SK-N-SH treated with all-trans-retinoic acid at 6 μM for 48 hours (cell line): Measurements from ENCODE around the gene TENT4B.

ENCODE experiments used
- ATAC-seq: fragments of 200-7000 bp; cut with Tn5 transposase; 3 replicates; pipeline ENCODE4 v1.9.1; 2020; ENCODE audit warnings: mild to moderate bottlenecking, moderate library complexity
- ARNTL ChIP-seq: fragments of 450-650 bp; formaldehyde crosslinking; IDR thresholded peaks from 2 replicates; pipeline ENCODE4 v1.5.0; 2020; ENCODE audit warnings: low read depth, mild to moderate bottlenecking, moderate library complexity, borderline replicate concordance
- BACH2 ChIP-seq: fragments of 250-450 bp; sonication (Bioruptor Pico); IDR thresholded peaks from 2 replicates; pipeline ENCODE4 v1.9.0; 2021; ENCODE audit warnings: mild to moderate bottlenecking, borderline replicate concordance
- CREB5 ChIP-seq: fragments of 250-450 bp; sonication (Bioruptor Pico); IDR thresholded peaks from 2 replicates; pipeline ENCODE4 v1.5.1; 2020; ENCODE audit warnings: low read depth, mild to moderate bottlenecking, moderate library complexity
- CSRNP3 ChIP-seq: fragments of 250-450 bp; sonication (Bioruptor Pico); IDR thresholded peaks from 2 replicates; pipeline ENCODE4 v1.5.1; 2021; ENCODE audit warnings: mild to moderate bottlenecking, moderate library complexity
- ESRRG ChIP-seq: fragments of 250-450 bp; sonication (Bioruptor Pico); IDR thresholded peaks from 2 replicates; pipeline ENCODE4 v1.6.1; 2021; ENCODE audit warnings: mild to moderate bottlenecking
- GLIS3 ChIP-seq: fragments of 250-450 bp; sonication (Bioruptor Pico); IDR thresholded peaks from 2 replicates; pipeline ENCODE4 v1.5.0; 2020; ENCODE audit warnings: mild to moderate bottlenecking, moderate library complexity
- ISL1 ChIP-seq: fragments of 250-450 bp; sonication (Bioruptor Pico); IDR thresholded peaks from 2 replicates; pipeline ENCODE4 v2.1.2; 2022; ENCODE audit warnings: mild to moderate bottlenecking, moderate library complexity
- OSR1 ChIP-seq: fragments of 250-450 bp; sonication (Bioruptor Pico); IDR thresholded peaks from 2 replicates; pipeline ENCODE4 v1.8.0; 2022; ENCODE audit warnings: moderate library complexity, mild to moderate bottlenecking, inconsistent platforms
- PATZ1 ChIP-seq: fragments of 250-450 bp; sonication (Bioruptor Pico); IDR thresholded peaks from 2 replicates; pipeline ENCODE4 v1.8.0; 2020; ENCODE audit warnings: mild to moderate bottlenecking, moderate library complexity, borderline replicate concordance
- PPARA ChIP-seq: fragments of 250-450 bp; sonication (Bioruptor Pico); IDR thresholded peaks from 2 replicates; pipeline ENCODE4 v1.5.0; 2020; ENCODE audit warnings: mild to moderate bottlenecking, borderline replicate concordance
- SNAI2 ChIP-seq: fragments of 250-450 bp; sonication (Bioruptor Pico); IDR thresholded peaks from 2 replicates; pipeline ENCODE4 v1.5.0; 2020; ENCODE audit warnings: mild to moderate bottlenecking, moderate library complexity
- TCF4 ChIP-seq: fragments of 250-450 bp; sonication (Bioruptor Pico); IDR thresholded peaks from 2 replicates; pipeline ENCODE4 v1.8.0; 2021; ENCODE audit warnings: mild to moderate bottlenecking, moderate library complexity, borderline replicate concordance
- TSHZ2 ChIP-seq: fragments of 250-450 bp; sonication (Bioruptor Pico); IDR thresholded peaks from 2 replicates; pipeline ENCODE4 v1.5.0; 2020; ENCODE audit warnings: mild to moderate bottlenecking, moderate library complexity
- ZC3H10 ChIP-seq: fragments of 250-450 bp; sonication (Bioruptor Pico); IDR thresholded peaks from 2 replicates; pipeline ENCODE4 v1.5.1; 2021; ENCODE audit warnings: mild to moderate bottlenecking, moderate library complexity
- ZFP3 ChIP-seq: fragments of 250-450 bp; sonication (Bioruptor Pico); IDR thresholded peaks from 2 replicates; pipeline ENCODE4 v1.5.0; 2020; ENCODE audit warnings: mild to moderate bottlenecking, moderate library complexity
- ZFP30 ChIP-seq: fragments of 450-650 bp; formaldehyde crosslinking; IDR thresholded peaks from 2 replicates; pipeline ENCODE4 v1.5.0; 2022; ENCODE audit warnings: mild to moderate bottlenecking, moderate library complexity
- ZNF565 ChIP-seq: fragments of 450-650 bp; formaldehyde crosslinking; conservative IDR thresholded peaks from 2 replicates; pipeline ENCODE4 v1.5.0; 2020; ENCODE audit warnings: low read depth, mild to moderate bottlenecking, moderate library complexity
- ZNF70 ChIP-seq: fragments of 450-650 bp; formaldehyde crosslinking; IDR thresholded peaks from 2 replicates; pipeline ENCODE4 v1.5.0; 2020; ENCODE audit warnings: mild to moderate bottlenecking, moderate library complexity
- ZNF8 ChIP-seq: fragments of 450-650 bp; formaldehyde crosslinking; IDR thresholded peaks from 2 replicates; pipeline ENCODE4 v1.5.0; 2020; ENCODE audit warnings: mild to moderate bottlenecking, moderate library complexity

The TENT4B gene

GRCh38 chr16:50261707-50262235 is 108.7 kb downstream of the TENT4B start:
- ATAC-seq, result no peak
- no peak for TF ChIP-seq ARNTL (CRISPR knock-in tag)

GRCh38 chr16:50263060-50263909 is 110.2 kb downstream of the TENT4B start:
- no peak for ATAC-seq
- TF ChIP-seq ZFP3 (CRISPR knock-in tag) (no peak), ZNF565 (CRISPR knock-in tag) (no peak), ISL1 (no peak), BACH2 (CRISPR knock-in tag) (no peak), PPARA (no peak), TSHZ2 (CRISPR knock-in tag) (no peak), CREB5 (CRISPR knock-in tag) (no peak), ZC3H10 (CRISPR knock-in tag) (no peak), SNAI2 (CRISPR knock-in tag) (no peak), CSRNP3 (CRISPR knock-in tag) (no peak), ARNTL (CRISPR knock-in tag) (no peak), OSR1 (CRISPR knock-in tag) (no peak), ESRRG (CRISPR knock-in tag) (no peak), GLIS3 (no peak), ZNF8 (CRISPR knock-in tag) (no peak), ZFP30 (CRISPR knock-in tag) (no peak), TCF4 (CRISPR knock-in tag) (no peak)

- no peak for ATAC-seq
- TF ChIP-seq CREB5 (CRISPR knock-in tag), result no peak
- no peak for TF ChIP-seq CSRNP3 (CRISPR knock-in tag)
- no peak for TF ChIP-seq ZNF70 (CRISPR knock-in tag)
- TF ChIP-seq PATZ1, result no peak
Observed at GRCh38 chr16:50263940-50264929, 111.1 kb downstream of the TENT4B start.
